Prostate gland (tissue), 2 donors: ENCODE data around the gene MYOC. TPM values are rescaled to one million over a fixed set of nuclear protein-coding genes. Genes with fewer than 3 reads are reported as not detected.

Experiments used
- DNase-seq: peaks from one replicate; pipeline ENCODE4 v3.0.0-alpha.2; 2019; ENCODE audit warnings: low spot score
- H3K27ac ChIP-seq, 2 donors: fragments of 200-600 bp; sonication (generic); 2 replicates each; pipeline ENCODE4 v1.5.1; 2017 to 2019
- H3K27me3 ChIP-seq: fragments of 200-600 bp; sonication (generic); replicated peaks from 2 replicates; pipeline ENCODE4 v1.5.1; 2019; ENCODE audit not compliant: insufficient read depth
- H3K36me3 ChIP-seq, 2 donors: fragments of 200-600 bp; sonication (generic); 1 replicate in 1 of 2; 2 replicates in 1 of 2; pipeline versions ENCODE4 v1.5.1 to v1.8.1; 2017 to 2019
- H3K4me1 ChIP-seq: fragments of 200-600 bp; sonication (generic); replicated peaks from 2 replicates; pipeline ENCODE4 v1.5.1; 2019
- H3K4me3 ChIP-seq, 2 donors: fragments of 200-600 bp; sonication (generic); 2 replicates each; pipeline ENCODE4 v1.5.1; 2017 to 2019
- H3K9me3 ChIP-seq: fragments of 200-600 bp; sonication (generic); 2 replicates; pipeline ENCODE4 v1.5.1; 2017
- POLR2A ChIP-seq: fragments of 450-650 bp; IDR thresholded peaks from one replicate; pipeline ENCODE4 v1.6.1; 2016; ENCODE audit warnings: antibody characterized with exemption, mild to moderate bottlenecking
- POLR2AphosphoS5 ChIP-seq: sonication (generic); formaldehyde crosslinking; IDR thresholded peaks from one replicate; pipeline ENCODE4 v1.6.1; 2017; ENCODE audit warnings: antibody characterized with exemption
- WGBS: methylation state at CpG from one replicate; pipeline ENCODE4 v1.1.5; 2018; 5-methylcytosine and 5-hydroxymethylcytosine counted together
- intact Hi-C: fragments of 100-400 bp; cut with DNase I; formaldehyde crosslinking; loops from one replicate; pipeline ENCODE4 v1.14.2; 2022
- total RNA-seq, 2 donors: library from RNA; depleted of rRNA; stranded (reverse); fragments of >200 nt; gene quantifications; one replicate each; pipeline ENCODE4 v1.1.0, GENCODE V29; 2016
- TF ChIP-seq, protein P1 (sequence below), 4 experiments: fragments of 200-600 bp in 2 of 4; fragments of 450-650 bp in 2 of 4; sonication (generic) in 2 of 4; IDR thresholded peaks; 1 replicate in 3 of 4; 2 replicates in 1 of 4; pipeline ENCODE4 v1.5.1; 2016 to 2019; ENCODE audit warnings: antibody characterized with exemption in 4 of 4, mild to moderate bottlenecking in 2 of 4, moderate library complexity in 2 of 4

MYOC gene
- total RNA-seq, 2 donors from 2014 or later, result 3.7 to 5.7 TPM

DNA sequence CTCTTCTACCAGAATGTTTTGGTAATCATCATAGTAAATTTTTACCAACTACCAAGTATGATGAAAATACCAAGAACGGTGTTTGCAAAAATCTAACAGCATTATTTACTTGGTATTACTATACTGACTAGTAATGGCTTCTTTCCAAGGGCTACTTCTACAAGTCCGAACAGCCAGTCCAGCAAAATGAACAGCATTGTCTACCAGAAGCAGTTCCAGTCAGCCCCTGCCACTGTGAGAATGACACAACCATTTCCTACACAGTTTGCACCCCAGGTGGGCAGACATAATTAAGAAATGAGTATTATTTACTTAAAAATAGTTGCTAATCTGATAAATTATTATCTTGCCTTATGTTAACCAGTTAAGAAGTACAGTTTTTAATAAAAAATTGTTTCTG is 64.3 kb downstream of the MYOC start:
- 65% methylated on average over 2 of the region's 2 CpGs for WGBS
- Histone ChIP-seq H3K4me3 (no peak overlapping the region), H3K9me3 (no peaks in the 10 kb centered on the region), H3K27me3 (no peaks in the 10 kb centered on the region), H3K4me1 (no peaks in the 10 kb centered on the region), H3K27ac (no peak overlapping the region), H3K36me3 (peaks cover 0 to 4% of the 10 kb centered on the region in 2 donors)
- intact Hi-C loops, result no loop called here
- no peak for TF ChIP-seq POLR2A
- no peak for TF ChIP-seq POLR2AphosphoS5
- TF ChIP-seq, protein P1, sequence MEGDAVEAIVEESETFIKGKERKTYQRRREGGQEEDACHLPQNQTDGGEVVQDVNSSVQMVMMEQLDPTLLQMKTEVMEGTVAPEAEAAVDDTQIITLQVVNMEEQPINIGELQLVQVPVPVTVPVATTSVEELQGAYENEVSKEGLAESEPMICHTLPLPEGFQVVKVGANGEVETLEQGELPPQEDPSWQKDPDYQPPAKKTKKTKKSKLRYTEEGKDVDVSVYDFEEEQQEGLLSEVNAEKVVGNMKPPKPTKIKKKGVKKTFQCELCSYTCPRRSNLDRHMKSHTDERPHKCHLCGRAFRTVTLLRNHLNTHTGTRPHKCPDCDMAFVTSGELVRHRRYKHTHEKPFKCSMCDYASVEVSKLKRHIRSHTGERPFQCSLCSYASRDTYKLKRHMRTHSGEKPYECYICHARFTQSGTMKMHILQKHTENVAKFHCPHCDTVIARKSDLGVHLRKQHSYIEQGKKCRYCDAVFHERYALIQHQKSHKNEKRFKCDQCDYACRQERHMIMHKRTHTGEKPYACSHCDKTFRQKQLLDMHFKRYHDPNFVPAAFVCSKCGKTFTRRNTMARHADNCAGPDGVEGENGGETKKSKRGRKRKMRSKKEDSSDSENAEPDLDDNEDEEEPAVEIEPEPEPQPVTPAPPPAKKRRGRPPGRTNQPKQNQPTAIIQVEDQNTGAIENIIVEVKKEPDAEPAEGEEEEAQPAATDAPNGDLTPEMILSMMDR (IDR thresholded peaks at IDR 0.05), result no peak
- no peak for DNase-seq

DNA sequence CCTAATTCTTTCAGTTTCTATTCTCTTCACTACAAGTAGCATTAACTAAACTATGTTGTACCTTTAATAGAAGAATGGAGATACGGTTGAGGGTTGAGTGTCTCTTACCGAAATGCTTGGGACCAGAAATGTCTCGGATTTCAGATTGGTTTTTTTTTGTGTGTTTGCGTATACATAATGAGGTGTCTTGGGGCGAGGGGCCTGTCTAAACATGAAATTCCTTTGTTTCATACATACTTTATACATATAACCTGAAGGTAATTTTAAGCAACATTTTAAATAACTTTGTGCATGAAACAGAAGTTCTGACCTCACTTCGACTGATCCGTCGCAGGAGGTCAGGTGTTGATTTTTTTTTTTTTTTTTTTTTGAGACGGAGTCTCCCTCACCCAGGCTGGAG is 66.8 kb downstream of the MYOC start:
- no peak overlapping the region for H3K27ac ChIP-seq
- no peaks in the 10 kb centered on the region for H3K27me3 ChIP-seq
- no peaks in the 10 kb centered on the region for H3K4me1 ChIP-seq
- peaks cover 0 to 4% of the 10 kb centered on the region in 2 donors for H3K36me3 ChIP-seq
- intact Hi-C loops, result no loop called here
- no peaks in the 10 kb centered on the region for H3K9me3 ChIP-seq
- DNase-seq, result no peak
- 79% methylated on average over 9 of the region's 9 CpGs for WGBS
- H3K4me3 ChIP-seq, result no peak overlapping the region
- TF ChIP-seq POLR2AphosphoS5 (no peak), POLR2A (no peak)
- TF ChIP-seq, protein P1 (IDR thresholded peaks at IDR 0.05), result no peak

Other genes with a start within 250 kb of the MYOC start
- 100 to 1,000 TPM in 1 of 2 donors, 10 to 100 TPM in 1; 70.1 to 115 TPM for gene PRRC2C, start 167.2 kb downstream of the MYOC start, total RNA-seq
- gene MYOCOS, start 30.4 kb downstream of the MYOC start, total RNA-seq, result not detected
- 10 to 100 TPM in 1 of 2 donors, 1 to 10 TPM in 1; 8.2 to 17.2 TPM for gene VAMP4, start 89.4 kb upstream of the MYOC start, total RNA-seq
- 10 to 100 TPM; 25.5 to 49.8 TPM for gene METTL13, start 129.0 kb upstream of the MYOC start, total RNA-seq
- gene DNM3, start 188.8 kb upstream of the MYOC start, total RNA-seq, result 1 to 10 TPM; 2.3 to 5.3 TPM